Skeletal muscle tissue (tissue), 4 donors: ENCODE measurements around the gene PNPLA2. TPM values are rescaled to one million over a fixed set of nuclear protein-coding genes. Genes with fewer than 3 reads are reported as not detected.

ENCODE experiments used
- H3K27ac ChIP-seq: one replicate; pipeline ENCODE4 v1.7.0; 2013; ENCODE audit warnings: mild to moderate bottlenecking, low read depth, low read length, inconsistent platforms
- H3K27me3 ChIP-seq, 3 donors: one replicate each; pipeline ENCODE4 v1.7.0; 2013; ENCODE audit warnings: low read length in 3 of 3; ENCODE audit not compliant: control insufficient read depth in 3 of 3, insufficient read depth in 3 of 3
- H3K36me3 ChIP-seq, 3 donors: one replicate each; pipeline ENCODE4 v1.7.0; 2013; ENCODE audit warnings: low read length in 3 of 3; ENCODE audit not compliant: control insufficient read depth in 3 of 3, insufficient read depth in 3 of 3
- H3K4me1 ChIP-seq, 3 donors: one replicate each; pipeline ENCODE4 v1.7.0; 2013; ENCODE audit warnings: low read length in 3 of 3, mild to moderate bottlenecking in 3 of 3; ENCODE audit not compliant: control insufficient read depth in 3 of 3, insufficient read depth in 3 of 3
- H3K4me3 ChIP-seq, 3 donors: one replicate each; pipeline ENCODE4 v1.7.0; 2013; ENCODE audit warnings: low read length in 3 of 3
- H3K9ac ChIP-seq, 3 donors: one replicate each; pipeline ENCODE4 v1.7.0; 2013; ENCODE audit warnings: low read length in 3 of 3, mild to moderate bottlenecking in 3 of 3, moderate library complexity in 2 of 3, low read depth in 1 of 3
- H3K9me3 ChIP-seq, 3 donors: one replicate each; pipeline ENCODE4 v1.7.0; 2013; ENCODE audit warnings: low read length in 3 of 3; ENCODE audit not compliant: control insufficient read depth in 3 of 3
- total RNA-seq: library from RNA; depleted of rRNA; stranded (reverse); fragments of >200 nt; gene quantifications from one replicate; pipeline ENCODE4 v1.2.3, GENCODE V29; 2014
- donor health status: Osteomylitis.

Gene PNPLA2
- total RNA-seq, 1 donor from 2014 or later, result 13.6 TPM

GRCh38 chr11:793556-793955 lies 25.2 kb upstream of the PNPLA2 start:
- Histone ChIP-seq H3K4me1 (peaks cover 22 to 46% (median 33%) of the 10 kb centered on the region in 3 donors), H3K27me3 (peaks cover 20 to 52% (median 45%) of the 10 kb centered on the region in 3 donors), H3K9ac (no peak overlapping the region), H3K9me3 (no peaks in the 10 kb centered on the region), H3K36me3 (no peaks in the 10 kb centered on the region), H3K4me3 (no peak overlapping the region), H3K27ac (no peak overlapping the region)

GRCh38 chr11:794013-794765 lies 24.5 kb upstream of the PNPLA2 start:
- no peak overlapping the region for H3K27ac ChIP-seq
- H3K27me3 ChIP-seq, result peaks cover 14 to 46% (median 40%) of the 10 kb centered on the region in 3 donors
- no peaks in the 10 kb centered on the region for H3K9me3 ChIP-seq
- peaks cover 22 to 46% (median 33%) of the 10 kb centered on the region in 3 donors for H3K4me1 ChIP-seq
- no peak overlapping the region for H3K4me3 ChIP-seq
- H3K9ac ChIP-seq, result no peak overlapping the region
- peaks cover 0 to 2% (median 0%) of the 10 kb centered on the region in 3 donors for H3K36me3 ChIP-seq

GRCh38 chr11:794766-795633 lies 23.7 kb upstream of the PNPLA2 start:
- H3K9ac ChIP-seq, result peak overlapping the region in 1 of 3 donors; percentile 33
- peaks cover 0 to 9% (median 0%) of the 10 kb centered on the region in 3 donors for H3K36me3 ChIP-seq
- H3K9me3 ChIP-seq, result no peaks in the 10 kb centered on the region
- H3K27ac ChIP-seq, result no peak overlapping the region
- no peak overlapping the region for H3K4me3 ChIP-seq
- peaks cover 22 to 43% (median 33%) of the 10 kb centered on the region in 3 donors for H3K4me1 ChIP-seq
- H3K27me3 ChIP-seq, result peaks cover 8 to 40% (median 35%) of the 10 kb centered on the region in 3 donors

- Histone ChIP-seq H3K27ac (peak overlapping the region; percentile 54), H3K4me3 (peak overlapping the region; percentile 59 to 79 (median 72)), H3K9me3 (no peaks in the 10 kb centered on the region), H3K36me3 (peaks cover 1 to 18% (median 2%) of the 10 kb centered on the region in 3 donors), H3K4me1 (peaks cover 22 to 43% (median 33%) of the 10 kb centered on the region in 3 donors), H3K9ac (peak overlapping the region; percentile 69 to 76 (median 76)), H3K27me3 (peaks cover 3 to 35% (median 32%) of the 10 kb centered on the region in 3 donors)
These were observed 22.8 kb upstream of the PNPLA2 start for GRCh38 chr11:795634-796564.

- Histone ChIP-seq H3K9ac (peak overlapping the region; percentile 69 to 76 (median 70)), H3K36me3 (peaks cover 2 to 24% (median 8%) of the 10 kb centered on the region in 3 donors), H3K27me3 (peaks cover 3 to 29% (median 24%) of the 10 kb centered on the region in 3 donors), H3K4me3 (peak overlapping the region; percentile 59 to 79 (median 77)), H3K27ac (peak overlapping the region; percentile 54), H3K4me1 (peaks cover 22 to 43% (median 33%) of the 10 kb centered on the region in 3 donors), H3K9me3 (no peaks in the 10 kb centered on the region)
These were observed 22.0 kb upstream of the PNPLA2 start for GRCh38 chr11:796565-797295.

- Histone ChIP-seq H3K9ac (peak overlapping the region in 2 of 3 donors; percentile 69), H3K4me3 (peak overlapping the region; percentile 52 to 77 (median 59)), H3K36me3 (peaks cover 6 to 31% (median 13%) of the 10 kb centered on the region in 3 donors), H3K9me3 (no peaks in the 10 kb centered on the region), H3K27me3 (peaks cover 3 to 29% (median 22%) of the 10 kb centered on the region in 3 donors), H3K4me1 (peaks cover 22 to 43% (median 33%) of the 10 kb centered on the region in 3 donors), H3K27ac (peak overlapping the region; percentile 54)
These were observed 21.2 kb upstream of the PNPLA2 start for GRCh38 chr11:797296-798092.

- Histone ChIP-seq H3K9ac (peak within 1 kb of the TSS in 2 of 3 donors; percentile 69), H3K4me1 (peaks cover 22 to 48% (median 33%) of the 10 kb centered on the region in 3 donors), H3K36me3 (peaks cover 9 to 36% (median 17%) of the 10 kb centered on the region in 3 donors), H3K9me3 (no peaks in the 10 kb centered on the region), H3K27me3 (peaks cover 3 to 29% (median 19%) of the 10 kb centered on the region in 3 donors), H3K27ac (peak within 1 kb of the TSS; percentile 54), H3K4me3 (peak within 1 kb of the TSS; percentile 52 to 77 (median 59))
These were observed 20.5 kb upstream of the PNPLA2 start, which contains the start of gene SLC25A22 for GRCh38 chr11:798093-798713. Gene SLC25A22, minus strand, starts transcription at chr11:798281. Its CDS starts 3,275 bp downstream, at chr11:795006.
